IgD-negative memory B cell (primary cell): Measurements from ENCODE around the gene SDHAF2. TPM values are rescaled to one million over a fixed set of nuclear protein-coding genes. Genes with fewer than 3 reads are reported as not detected.
"Not testable (repeated sequence)": the region's sequence is repeated elsewhere in the genome, so short reads cannot be mapped to it uniquely, and the experiment has no call there.

ENCODE experiments used
- H3K27ac Mint-ChIP-seq, 3 donors: one replicate each; pipeline ENCODE4 v1.8.0; 2020 to 2022; ENCODE audit warnings: mild to moderate bottlenecking in 3 of 3, mixed read lengths in 3 of 3, moderate library complexity in 1 of 3
- H3K27me3 Mint-ChIP-seq: one replicate; pipeline ENCODE4 v1.8.0; 2021; ENCODE audit warnings: mixed read lengths
- H3K36me3 Mint-ChIP-seq: one replicate; pipeline ENCODE4 v1.8.0; 2020; ENCODE audit warnings: mild to moderate bottlenecking, mixed read lengths
- H3K4me1 Mint-ChIP-seq, 3 donors: one replicate each; pipeline ENCODE4 v1.8.0; 2020 to 2022; ENCODE audit warnings: mixed read lengths in 3 of 3, mild to moderate bottlenecking in 1 of 3
- H3K4me3 Mint-ChIP-seq, 4 donors: one replicate each; pipeline ENCODE4 v1.8.0; 2020 to 2022; ENCODE audit warnings: mild to moderate bottlenecking in 4 of 4, mixed read lengths in 4 of 4, moderate library complexity in 3 of 4
- H3K9me3 Mint-ChIP-seq, 3 donors: one replicate each; pipeline ENCODE4 v1.8.0; 2020 to 2021; ENCODE audit warnings: mixed read lengths in 3 of 3, mild to moderate bottlenecking in 1 of 3
- polyA plus RNA-seq: library from polyadenylated mRNA; unstranded; fragments of 300-500 nt; fragmentation: Illumina TruSeq; gene quantifications from one replicate; pipeline ENCODE4 v1.2.3, GENCODE V29; 2021

The SDHAF2 gene
- polyA plus RNA-seq = 86.0 TPM

GRCh38 chr11:61429691-61430582 is at the start of gene SDHAF2, which contains the start of gene CPSF7:
SDHAF2 (plus strand) TSS chr11:61430124; CDS start chr11:61430147, 23 bp downstream.
CPSF7 (minus strand) TSS chr11:61429975; CDS start chr11:61429235, 740 bp downstream.
- Mint-ChIP-seq H3K4me1 (peaks cover 30 to 49% (median 37%) of the 10 kb centered on the region in 3 donors), H3K36me3 (peaks cover 11% of the 10 kb centered on the region), H3K9me3 (no peaks in the 10 kb centered on the region), H3K27me3 (no peaks in the 10 kb centered on the region), H3K27ac (peak within 1 kb of the TSS; percentile 98 to 99 (median 98)), H3K4me3 (peak within 1 kb of the TSS; percentile 98 to 100 (median 98))

- H3K27me3 Mint-ChIP-seq = no peaks in the 10 kb centered on the region
- no peaks in the 10 kb centered on the region for H3K9me3 Mint-ChIP-seq
- H3K27ac Mint-ChIP-seq = no peak overlapping the region
- peaks cover 5% of the 10 kb centered on the region for H3K36me3 Mint-ChIP-seq
- no peak overlapping the region for H3K4me3 Mint-ChIP-seq
- peaks cover 0 to 12% (median 5%) of the 10 kb centered on the region in 3 donors for H3K4me1 Mint-ChIP-seq
These were observed 49.0 kb upstream of the SDHAF2 start for GRCh38 chr11:61380884-61381283.

GRCh38 chr11:61383859-61384258 is 46.1 kb upstream of the SDHAF2 start:
- not testable (repeated sequence) for H3K27me3 Mint-ChIP-seq, H3K4me3 Mint-ChIP-seq, H3K27ac Mint-ChIP-seq, H3K36me3 Mint-ChIP-seq, H3K9me3 Mint-ChIP-seq
- H3K4me1 Mint-ChIP-seq = peaks cover 0 to 12% (median 5%) of the 10 kb centered on the region in 3 donors

- Mint-ChIP-seq H3K27me3 (no peaks in the 10 kb centered on the region), H3K4me1 (peaks cover 0 to 12% (median 5%) of the 10 kb centered on the region in 3 donors), H3K4me3 (no peak overlapping the region), H3K9me3 (no peaks in the 10 kb centered on the region), H3K27ac (no peak overlapping the region), H3K36me3 (peaks cover 1% of the 10 kb centered on the region)
These were observed 45.4 kb upstream of the SDHAF2 start for GRCh38 chr11:61384271-61385242.

GRCh38 chr11:61390161-61390560 is 39.8 kb upstream of the SDHAF2 start:
- Mint-ChIP-seq H3K27ac (peak overlapping the region in 1 of 3 donors; percentile 62), H3K9me3 (no peaks in the 10 kb centered on the region), H3K4me1 (peaks cover 18 to 22% (median 19%) of the 10 kb centered on the region in 3 donors), H3K36me3 (peaks cover 2% of the 10 kb centered on the region), H3K27me3 (no peaks in the 10 kb centered on the region), H3K4me3 (peak overlapping the region in 3 of 4 donors; percentile 9 to 77 (median 25))

GRCh38 chr11:61392981-61393595 is 36.8 kb upstream of the SDHAF2 start:
- peak overlapping the region; percentile 92 to 100 (median 96) for H3K4me3 Mint-ChIP-seq
- peak overlapping the region; percentile 74 to 96 (median 95) for H3K27ac Mint-ChIP-seq
- peaks cover 3% of the 10 kb centered on the region for H3K36me3 Mint-ChIP-seq
- H3K27me3 Mint-ChIP-seq = no peaks in the 10 kb centered on the region
- peaks cover 13 to 19% (median 14%) of the 10 kb centered on the region in 3 donors for H3K4me1 Mint-ChIP-seq
- H3K9me3 Mint-ChIP-seq = no peaks in the 10 kb centered on the region

- no peak overlapping the region for H3K4me3 Mint-ChIP-seq
- peak overlapping the region in 2 of 3 donors; percentile 2 to 44 for H3K27ac Mint-ChIP-seq
- no peaks in the 10 kb centered on the region for H3K9me3 Mint-ChIP-seq
- H3K4me1 Mint-ChIP-seq = peaks cover 0 to 4% (median 2%) of the 10 kb centered on the region in 3 donors
- H3K36me3 Mint-ChIP-seq = no peaks in the 10 kb centered on the region
- H3K27me3 Mint-ChIP-seq = no peaks in the 10 kb centered on the region
These were observed 28.8 kb upstream of the SDHAF2 start for GRCh38 chr11:61401173-61401572.

GRCh38 chr11:61401573-61401972 is 28.4 kb upstream of the SDHAF2 start:
- H3K4me1 Mint-ChIP-seq = peaks cover 0 to 4% (median 2%) of the 10 kb centered on the region in 3 donors
- no peak overlapping the region for H3K27ac Mint-ChIP-seq
- no peaks in the 10 kb centered on the region for H3K27me3 Mint-ChIP-seq
- H3K9me3 Mint-ChIP-seq = no peaks in the 10 kb centered on the region
- H3K36me3 Mint-ChIP-seq = no peaks in the 10 kb centered on the region
- no peak overlapping the region for H3K4me3 Mint-ChIP-seq

GRCh38 chr11:61403658-61404057 is 26.3 kb upstream of the SDHAF2 start:
- H3K36me3 Mint-ChIP-seq = no peaks in the 10 kb centered on the region
- H3K4me1 Mint-ChIP-seq = peaks cover 0 to 5% (median 4%) of the 10 kb centered on the region in 3 donors
- H3K27ac Mint-ChIP-seq = peak overlapping the region in 2 of 3 donors; percentile 14 to 35
- no peaks in the 10 kb centered on the region for H3K9me3 Mint-ChIP-seq
- no peaks in the 10 kb centered on the region for H3K27me3 Mint-ChIP-seq
- no peak overlapping the region for H3K4me3 Mint-ChIP-seq

- peaks cover 0 to 5% (median 4%) of the 10 kb centered on the region in 3 donors for H3K4me1 Mint-ChIP-seq
- no peaks in the 10 kb centered on the region for H3K27me3 Mint-ChIP-seq
- no peaks in the 10 kb centered on the region for H3K36me3 Mint-ChIP-seq
- H3K9me3 Mint-ChIP-seq = no peaks in the 10 kb centered on the region
- H3K4me3 Mint-ChIP-seq = no peak overlapping the region
- peak overlapping the region in 1 of 3 donors; percentile 14 for H3K27ac Mint-ChIP-seq
These were observed 25.8 kb upstream of the SDHAF2 start for GRCh38 chr11:61404103-61404502.

GRCh38 chr11:61404641-61405040 is 25.3 kb upstream of the SDHAF2 start:
- no peaks in the 10 kb centered on the region for H3K9me3 Mint-ChIP-seq
- H3K4me3 Mint-ChIP-seq = no peak overlapping the region
- H3K36me3 Mint-ChIP-seq = no peaks in the 10 kb centered on the region
- no peak overlapping the region for H3K27ac Mint-ChIP-seq
- H3K4me1 Mint-ChIP-seq = peaks cover 0 to 5% (median 4%) of the 10 kb centered on the region in 3 donors
- H3K27me3 Mint-ChIP-seq = no peaks in the 10 kb centered on the region

GRCh38 chr11:61406067-61406466 is 23.9 kb upstream of the SDHAF2 start:
- Mint-ChIP-seq H3K27me3 (no peaks in the 10 kb centered on the region), H3K36me3 (no peaks in the 10 kb centered on the region), H3K4me1 (peaks cover 0 to 5% (median 4%) of the 10 kb centered on the region in 3 donors), H3K9me3 (no peaks in the 10 kb centered on the region), H3K27ac (peak overlapping the region in 1 of 3 donors; percentile 31), H3K4me3 (no peak overlapping the region)

- Mint-ChIP-seq H3K4me1 (peaks cover 0 to 5% (median under 1%) of the 10 kb centered on the region in 3 donors), H3K9me3 (no peaks in the 10 kb centered on the region), H3K27me3 (no peaks in the 10 kb centered on the region), H3K4me3 (no peak overlapping the region), H3K36me3 (no peaks in the 10 kb centered on the region), H3K27ac (peak overlapping the region in 1 of 3 donors; percentile 72)
These were observed 22.8 kb upstream of the SDHAF2 start for GRCh38 chr11:61406991-61407728.

- Mint-ChIP-seq H3K27ac (peak overlapping the region in 1 of 3 donors; percentile 69), H3K9me3 (no peaks in the 10 kb centered on the region), H3K36me3 (no peaks in the 10 kb centered on the region), H3K4me1 (peaks cover 0 to 3% (median 0%) of the 10 kb centered on the region in 3 donors), H3K4me3 (no peak overlapping the region), H3K27me3 (no peaks in the 10 kb centered on the region)
These were observed 18.3 kb upstream of the SDHAF2 start for GRCh38 chr11:61411589-61411988.
